Omental fat pad (tissue), 4 donors: ENCODE results near the gene VSIG8. TPM values are rescaled to one million over a fixed set of nuclear protein-coding genes. Genes with fewer than 3 reads are reported as not detected.
"Not testable (repeated sequence)": the region's sequence is repeated elsewhere in the genome, so short reads cannot be mapped to it uniquely, and the experiment has no call there.

ENCODE experiments used
- ATAC-seq: fragments of 150-250 bp; one replicate; pipeline ENCODE4 v1.9.1; 2016; ENCODE audit warnings: mild to moderate bottlenecking, moderate library complexity; ENCODE audit not compliant: low FRiP score
- DNase-seq: peaks from one replicate; pipeline ENCODE4 v3.0.0-alpha.2; 2019; ENCODE audit warnings: low spot score
- total RNA-seq, 4 donors: library from RNA; depleted of rRNA; stranded (reverse); fragments of >200 nt; gene quantifications; one replicate each; pipeline ENCODE4 v1.1.0, GENCODE V29; 2016
- TF ChIP-seq, protein P1 (sequence below), 3 donors: fragments of 450-650 bp; IDR thresholded peaks; one replicate each; pipeline ENCODE4 v1.5.1; 2016 to 2017; ENCODE audit warnings: antibody characterized with exemption in 3 of 3, mild to moderate bottlenecking in 3 of 3, moderate library complexity in 2 of 3

The VSIG8 gene
- total RNA-seq, 4 donors from 2014 or later: not detected

DNA sequence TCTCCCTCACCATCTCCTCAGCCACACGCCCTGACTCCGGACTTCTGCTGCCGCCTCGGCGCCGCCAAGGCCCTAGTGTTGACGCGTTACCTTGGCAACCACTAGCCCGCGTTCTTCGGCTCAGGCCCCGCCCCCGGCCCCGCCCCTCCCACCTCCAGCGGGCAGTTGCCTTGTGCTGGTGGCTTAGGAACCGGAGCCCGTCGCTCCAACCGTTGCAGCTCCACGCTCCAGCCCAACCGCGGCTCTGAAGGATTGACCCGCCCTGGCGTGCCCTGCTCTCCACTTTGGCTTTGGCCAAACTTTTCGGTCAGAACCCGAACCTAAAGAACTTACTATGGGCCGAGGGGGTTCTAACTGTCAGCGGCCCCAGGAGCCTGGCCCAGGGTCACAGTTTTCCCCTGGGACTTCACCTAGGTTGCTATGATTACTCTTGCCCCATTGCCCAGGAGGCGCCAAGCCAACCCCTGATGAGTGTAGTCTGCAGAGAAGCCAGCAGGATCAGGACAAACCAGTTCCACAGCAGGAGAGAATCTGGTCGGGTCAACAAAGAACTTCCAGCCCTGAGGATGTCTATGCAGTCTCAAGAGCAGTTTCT is 37.7 kb upstream of the VSIG8 start, which contains the start of gene CFAP45:
TSS of gene CFAP45 (minus strand) at position 80 of the 595 bp plus-strand sequence. CDS start at position 13, 67 bp downstream.
- TF ChIP-seq, protein P1, sequence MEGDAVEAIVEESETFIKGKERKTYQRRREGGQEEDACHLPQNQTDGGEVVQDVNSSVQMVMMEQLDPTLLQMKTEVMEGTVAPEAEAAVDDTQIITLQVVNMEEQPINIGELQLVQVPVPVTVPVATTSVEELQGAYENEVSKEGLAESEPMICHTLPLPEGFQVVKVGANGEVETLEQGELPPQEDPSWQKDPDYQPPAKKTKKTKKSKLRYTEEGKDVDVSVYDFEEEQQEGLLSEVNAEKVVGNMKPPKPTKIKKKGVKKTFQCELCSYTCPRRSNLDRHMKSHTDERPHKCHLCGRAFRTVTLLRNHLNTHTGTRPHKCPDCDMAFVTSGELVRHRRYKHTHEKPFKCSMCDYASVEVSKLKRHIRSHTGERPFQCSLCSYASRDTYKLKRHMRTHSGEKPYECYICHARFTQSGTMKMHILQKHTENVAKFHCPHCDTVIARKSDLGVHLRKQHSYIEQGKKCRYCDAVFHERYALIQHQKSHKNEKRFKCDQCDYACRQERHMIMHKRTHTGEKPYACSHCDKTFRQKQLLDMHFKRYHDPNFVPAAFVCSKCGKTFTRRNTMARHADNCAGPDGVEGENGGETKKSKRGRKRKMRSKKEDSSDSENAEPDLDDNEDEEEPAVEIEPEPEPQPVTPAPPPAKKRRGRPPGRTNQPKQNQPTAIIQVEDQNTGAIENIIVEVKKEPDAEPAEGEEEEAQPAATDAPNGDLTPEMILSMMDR (IDR thresholded peaks at IDR 0.05): no peak
- peak; percentile 63 for ATAC-seq
- no peak for DNase-seq

DNA sequence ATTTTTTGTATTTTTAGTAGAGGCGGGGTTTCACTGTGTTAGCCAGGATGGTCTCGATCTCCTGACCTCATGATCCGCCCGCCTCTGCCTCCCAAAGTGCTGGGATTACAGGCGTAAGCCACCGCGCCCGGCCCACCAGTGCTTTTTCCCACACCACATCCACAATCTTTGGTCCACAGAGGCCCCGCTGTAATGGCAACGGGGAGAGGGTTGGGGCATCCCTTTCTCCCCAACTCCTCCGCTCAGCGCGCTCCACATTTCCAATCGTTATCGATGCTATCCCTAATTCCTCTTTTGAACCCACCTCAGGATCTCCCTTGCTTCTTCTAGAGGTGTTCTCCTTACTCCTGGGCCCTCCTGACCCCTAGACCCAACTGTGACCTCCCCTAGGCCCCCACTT is 37.2 kb upstream of the VSIG8 start:
- not testable (repeated sequence) for DNase-seq, ATAC-seq

DNA sequence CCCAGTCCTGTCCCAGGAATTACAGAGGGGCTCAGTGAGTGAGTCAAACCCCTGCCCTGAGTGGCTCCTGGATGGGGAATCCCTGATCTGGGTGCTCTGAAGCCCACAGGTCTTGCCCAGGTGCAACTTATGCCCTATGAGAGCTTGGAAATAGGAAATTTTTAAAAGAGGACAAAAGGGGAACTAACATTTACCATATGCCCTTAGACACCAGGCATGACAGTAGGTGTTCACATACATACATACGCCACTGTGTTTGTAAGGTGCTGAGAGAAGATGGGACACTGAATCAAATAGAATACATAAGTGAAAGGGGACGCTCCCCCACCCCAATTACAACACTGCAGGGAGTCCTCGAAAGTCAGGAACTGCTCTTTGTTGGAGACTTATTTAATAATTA is 36.1 kb upstream of the VSIG8 start:
- TF ChIP-seq, protein P1 (IDR thresholded peaks at IDR 0.05): no peak
- no peak for DNase-seq
- no peak for ATAC-seq

DNA sequence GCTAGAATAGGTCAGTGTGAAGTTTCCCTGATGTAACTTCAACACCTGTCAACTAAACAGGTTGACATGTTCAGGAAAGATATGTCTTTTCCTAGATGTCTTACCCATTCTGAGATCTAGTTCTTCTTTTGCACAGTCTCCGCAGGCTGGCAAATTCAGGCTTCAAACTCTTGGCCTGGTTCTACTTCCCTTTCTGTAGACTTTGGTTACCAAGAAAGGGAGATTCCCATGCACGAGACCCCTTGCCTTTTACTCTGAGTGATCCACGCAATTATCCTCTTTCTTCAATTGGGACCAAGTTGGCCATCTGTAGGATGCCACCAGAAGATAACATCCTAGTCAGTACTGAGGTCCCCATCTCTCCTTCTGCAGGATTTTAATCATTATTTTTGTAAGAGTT is 35.5 kb upstream of the VSIG8 start:
- DNase-seq (no peak), ATAC-seq (no peak)
- TF ChIP-seq, protein P1 (IDR thresholded peaks at IDR 0.05): no peak

DNA sequence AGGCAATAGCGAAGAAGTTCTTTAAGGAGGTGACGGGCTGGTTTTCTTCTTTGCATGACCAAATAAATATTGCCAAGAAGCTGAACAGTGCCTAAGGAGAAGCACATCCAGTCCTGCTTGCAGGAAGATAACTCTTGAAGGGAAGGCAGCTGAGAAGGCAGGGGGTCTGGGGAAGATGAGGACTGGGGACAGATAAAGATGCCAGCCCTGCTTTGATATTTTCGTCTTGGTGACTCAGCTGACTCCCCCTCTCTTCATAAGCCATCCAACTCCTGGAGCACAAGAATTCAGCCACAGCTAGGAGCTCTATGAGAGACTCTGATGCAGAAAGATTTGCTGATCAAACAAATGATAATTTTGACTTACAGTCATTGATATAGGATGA is 34.1 kb upstream of the VSIG8 start:
- TF ChIP-seq, protein P1 (IDR thresholded peaks at IDR 0.05): no peak
- DNase-seq (no peak), ATAC-seq (no peak)

DNA sequence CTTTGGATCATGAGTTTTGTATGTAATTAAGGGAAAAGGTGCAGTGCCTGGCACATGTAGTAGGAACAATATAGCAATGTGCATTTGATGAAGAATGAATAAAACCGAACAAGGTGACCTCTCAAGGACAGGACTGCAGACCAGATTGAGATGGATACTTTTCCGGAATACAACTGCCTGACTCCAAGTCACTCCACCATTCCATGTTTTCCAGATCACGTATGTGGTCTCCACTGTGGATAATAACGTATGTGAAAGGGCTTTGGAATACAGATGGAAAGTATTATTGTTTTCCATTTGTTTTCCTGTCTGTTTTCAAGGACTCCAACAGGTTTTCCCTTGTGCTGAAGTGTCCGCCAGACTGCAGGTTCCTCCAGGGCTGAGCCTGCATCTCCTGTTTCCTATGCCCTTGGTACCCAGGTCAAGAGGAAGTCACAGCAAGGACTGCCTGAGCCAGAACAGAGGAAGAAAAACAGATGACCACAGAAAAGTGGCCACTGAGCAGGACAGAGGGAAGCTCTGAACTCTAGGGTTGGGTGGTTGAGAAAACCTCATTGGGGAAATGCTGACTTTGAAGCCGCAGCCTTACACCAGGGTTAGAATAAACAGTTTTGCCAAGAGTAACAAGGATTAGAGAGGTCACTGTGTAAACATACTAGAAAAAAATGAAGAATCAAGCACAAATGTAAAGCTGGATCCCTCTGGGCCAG is 33.5 kb upstream of the VSIG8 start:
- DNase-seq: no peak
- no peak for ATAC-seq
- TF ChIP-seq, protein P1 (IDR thresholded peaks at IDR 0.05): no peak

DNA sequence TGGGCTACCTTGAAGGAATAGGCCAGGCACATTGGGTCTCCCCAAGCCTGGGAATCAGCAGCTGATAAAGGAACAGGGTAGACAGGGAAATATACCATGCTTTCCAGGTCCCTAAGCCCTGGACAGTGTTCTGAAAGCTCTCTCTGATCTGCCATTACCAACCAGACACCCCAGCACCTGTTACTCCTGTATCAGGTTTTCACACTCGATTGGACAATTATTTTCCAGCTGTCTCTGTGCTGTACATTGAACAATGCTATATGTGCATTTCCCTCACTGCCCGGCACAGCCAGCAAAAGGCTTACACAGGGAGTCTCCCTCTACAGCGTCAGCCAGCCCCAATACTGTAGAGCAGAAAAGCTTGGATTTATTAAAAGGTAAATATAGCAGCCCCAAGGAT is 32.8 kb upstream of the VSIG8 start:
- TF ChIP-seq, protein P1 (IDR thresholded peaks at IDR 0.05): no peak
- no peak for DNase-seq
- no peak for ATAC-seq
